Measurements from ENCODE around the gene PTGIR. TPM values are rescaled to one million over a fixed set of nuclear protein-coding genes. Genes with fewer than 3 reads are reported as not detected.
A peak's percentile ranks its signal among the peaks of the same experiment; 100 is the strongest.

Gene PTGIR
- total RNA-seq, 1 experiment from 2014 or later = 0.14 TPM

DNA sequence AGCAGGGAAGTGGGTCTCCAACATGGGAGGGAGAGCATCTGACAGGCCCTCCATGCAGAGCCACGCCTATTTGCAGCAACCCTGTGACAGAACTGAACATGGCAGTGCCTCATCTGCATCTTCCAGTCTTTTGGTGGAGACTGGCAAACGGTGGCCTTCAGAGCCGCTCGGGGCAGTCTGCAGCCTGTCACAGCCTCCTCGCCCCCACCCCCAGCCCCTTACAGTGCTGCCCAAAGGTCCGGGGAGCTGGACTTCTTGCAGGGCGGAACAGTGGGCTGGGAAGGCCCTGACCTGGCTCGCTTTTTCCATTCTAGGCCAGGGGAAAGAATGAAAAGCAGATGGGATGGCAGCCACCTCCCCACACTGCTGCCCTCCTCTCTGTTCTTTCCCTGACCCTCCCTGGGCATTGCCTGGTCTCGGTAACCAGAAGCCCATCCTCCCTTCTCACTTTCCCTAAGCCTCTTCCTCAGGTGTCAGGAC, 21.1 kb downstream of the PTGIR start:
- no peak overlapping the region for H3K4me3 ChIP-seq (ENCODE audit: insufficient read depth, low read depth, low read length)
- H3K36me3 ChIP-seq (replicated peaks; ENCODE audit: control insufficient read depth, insufficient read depth, low read length) = peaks cover 24% of the 10 kb centered on the region
- H3K27me3 ChIP-seq (ENCODE audit: control insufficient read depth, insufficient read depth, low read length) = no peaks in the 10 kb centered on the region
- peak; percentile 27 for DNase-seq

DNA sequence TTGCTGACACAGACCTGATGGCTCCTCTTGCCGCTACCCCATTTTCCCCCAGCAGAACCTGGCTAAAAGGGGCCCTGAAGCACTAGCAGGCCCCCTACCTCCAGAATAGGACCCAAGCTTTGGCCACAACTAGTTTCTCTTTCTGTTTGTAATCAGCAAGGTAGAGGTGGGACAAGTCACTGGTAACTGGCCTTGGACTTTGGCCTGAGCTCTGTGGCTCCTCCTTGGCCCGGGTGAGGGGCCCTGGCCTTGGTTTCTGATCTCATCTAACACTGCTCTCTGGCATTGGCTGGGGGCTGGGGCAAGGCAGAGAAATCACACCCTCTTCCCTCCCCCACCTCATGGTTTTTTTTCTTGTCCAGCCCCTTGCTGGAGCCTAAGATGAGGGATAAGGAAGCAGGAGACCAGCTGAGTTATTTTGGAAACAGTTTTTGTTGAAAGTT, 21.7 kb downstream of the PTGIR start:
- Histone ChIP-seq H3K4me3 (ENCODE audit: insufficient read depth, low read depth, low read length) (no peak overlapping the region), H3K27me3 (ENCODE audit: control insufficient read depth, insufficient read depth, low read length) (no peaks in the 10 kb centered on the region), H3K36me3 (replicated peaks; ENCODE audit: control insufficient read depth, insufficient read depth, low read length) (peaks cover 20% of the 10 kb centered on the region)
- peak; percentile 51 for DNase-seq

DNA sequence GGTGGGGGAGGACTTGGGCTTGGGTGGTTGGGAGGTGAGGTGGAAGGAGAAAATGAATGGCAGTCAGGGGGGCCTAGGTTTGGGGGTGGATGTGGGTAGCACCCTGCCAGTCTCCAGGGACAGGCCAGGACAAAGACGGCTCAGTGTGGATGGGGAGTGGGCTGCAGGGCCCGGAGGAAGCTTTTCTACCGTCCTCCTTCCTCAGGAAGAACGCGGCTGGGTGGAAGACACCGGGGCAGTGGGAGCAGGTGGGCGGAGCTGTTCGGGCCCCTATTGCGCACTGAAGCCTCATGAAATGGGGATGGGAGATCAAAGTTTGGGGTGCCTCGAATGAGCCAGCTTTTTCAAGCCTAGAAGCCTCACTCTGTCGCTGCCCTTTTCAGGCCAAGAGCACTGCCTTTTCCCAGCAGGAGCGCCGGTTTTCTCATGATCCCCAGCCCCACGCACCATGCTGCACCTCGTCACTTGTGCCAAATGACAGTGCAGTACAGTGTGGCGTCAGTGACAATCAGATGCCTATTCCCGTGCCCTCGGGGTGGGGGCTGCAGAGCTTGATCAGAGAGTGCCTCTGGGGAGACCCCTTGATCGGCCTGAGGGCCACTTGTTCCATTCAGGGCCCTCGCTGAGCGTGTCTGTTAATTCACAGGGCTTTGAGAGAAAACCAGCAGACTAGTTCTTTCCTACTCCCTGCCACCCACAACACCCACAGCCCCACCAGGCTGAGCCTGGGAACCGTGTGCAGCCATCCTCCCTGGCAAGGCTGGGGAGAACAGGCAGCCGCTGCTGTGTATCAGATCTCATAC, 22.3 kb downstream of the PTGIR start:
- Histone ChIP-seq H3K36me3 (replicated peaks; ENCODE audit: control insufficient read depth, insufficient read depth, low read length) (peaks cover 13% of the 10 kb centered on the region), H3K27me3 (ENCODE audit: control insufficient read depth, insufficient read depth, low read length) (no peaks in the 10 kb centered on the region), H3K4me3 (ENCODE audit: insufficient read depth, low read depth, low read length) (peak overlapping the region; percentile 91)
- peak; percentile 65 for DNase-seq

DNA sequence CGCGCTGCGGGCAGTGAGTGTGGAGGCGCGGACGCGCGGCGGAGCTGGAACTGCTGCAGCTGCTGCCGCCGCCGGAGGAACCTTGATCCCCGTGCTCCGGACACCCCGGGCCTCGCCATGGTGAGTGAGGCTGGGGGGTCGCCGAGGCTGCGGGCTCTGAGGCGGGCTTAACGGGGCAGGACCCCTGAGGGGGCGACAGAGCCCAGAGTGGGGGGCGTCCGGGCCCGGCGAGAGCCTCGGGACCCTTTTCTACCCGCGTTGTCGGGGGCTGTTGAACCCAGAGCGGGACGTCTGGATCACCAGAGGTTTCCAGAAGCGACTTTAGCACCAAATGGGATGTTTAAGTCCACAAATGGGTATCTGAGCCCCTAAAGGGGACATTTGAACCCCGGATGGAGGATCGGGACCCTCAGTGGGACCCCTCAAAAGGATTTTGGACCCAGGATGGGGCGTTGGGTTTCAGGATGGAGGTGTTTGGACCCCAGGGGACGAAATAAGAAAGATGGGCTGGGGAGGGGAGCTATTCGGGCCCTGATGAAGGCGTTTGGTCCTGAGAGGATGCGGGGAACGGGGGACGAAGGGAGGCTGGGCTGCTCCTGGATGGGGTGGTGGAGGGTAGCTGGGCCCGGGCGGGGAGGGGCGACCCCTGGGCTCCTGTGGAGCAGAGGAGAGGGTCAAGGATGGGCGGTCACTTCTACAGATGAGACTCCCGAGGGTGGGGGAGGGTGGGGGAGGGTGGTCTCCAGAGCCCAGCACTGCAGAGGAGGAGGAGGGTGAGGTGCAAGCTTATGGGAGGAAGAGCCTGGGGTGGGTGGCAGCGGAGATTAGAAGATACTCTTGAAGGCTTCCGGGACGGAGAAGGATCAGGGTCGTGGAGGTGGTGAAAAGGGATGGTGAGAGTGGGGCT, 23.3 kb downstream of the PTGIR start, which contains the start of gene CALM3:
TSS of gene CALM3 (plus strand) at position 13 of the 907 bp plus-strand sequence. CDS start at position 118, 105 bp downstream.
- peak; percentile 77 for DNase-seq
- Histone ChIP-seq H3K27me3 (ENCODE audit: control insufficient read depth, insufficient read depth, low read length) (no peaks in the 10 kb centered on the region), H3K4me3 (ENCODE audit: insufficient read depth, low read depth, low read length) (peak within 1 kb of the TSS; percentile 91), H3K36me3 (replicated peaks; ENCODE audit: control insufficient read depth, insufficient read depth, low read length) (peaks cover 7% of the 10 kb centered on the region)

DNA sequence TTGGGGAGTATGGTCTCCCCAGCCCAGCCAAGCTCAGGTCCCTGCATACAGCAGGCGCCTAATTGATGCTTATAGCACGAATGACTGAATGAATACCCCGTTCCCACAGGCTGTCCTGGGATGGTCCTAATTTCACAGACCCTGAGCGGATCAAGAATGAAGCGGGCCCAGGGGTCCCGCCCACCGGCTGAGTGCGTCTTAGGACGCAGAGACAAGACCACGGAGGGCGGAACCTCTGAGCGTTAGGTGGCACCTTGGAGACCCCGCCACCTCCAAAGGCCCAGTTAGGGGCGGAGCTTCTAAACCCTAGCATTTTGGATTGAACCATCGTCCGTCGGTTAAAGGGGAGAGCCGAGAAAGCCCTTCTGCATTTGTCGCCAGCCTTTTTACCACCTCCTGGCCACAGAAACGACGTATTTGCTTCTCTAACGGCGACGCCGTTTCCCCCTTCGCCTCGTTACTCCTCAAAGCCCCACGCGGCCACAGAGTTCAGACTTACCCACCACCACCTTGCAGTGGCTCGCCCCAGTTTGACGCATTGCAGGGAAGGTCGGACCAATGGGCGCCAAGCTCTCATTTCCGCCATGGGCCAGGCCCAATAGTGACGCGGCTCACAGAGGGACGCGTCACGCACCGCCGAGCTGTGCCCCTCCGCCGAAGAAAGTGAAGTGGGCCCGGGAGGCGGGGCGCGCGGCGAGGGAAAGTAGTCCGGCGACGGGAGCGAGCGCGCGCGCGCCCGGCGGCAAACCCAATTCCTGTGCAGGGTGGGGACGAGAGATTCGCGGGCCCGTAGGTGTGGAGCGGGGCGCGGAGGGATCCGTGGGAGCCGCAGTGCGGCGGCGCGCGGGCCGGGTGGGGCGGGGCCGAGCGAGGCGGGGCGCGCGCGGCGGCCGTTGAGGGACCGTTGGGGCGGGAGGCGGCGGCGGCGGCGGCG, 24.2 kb downstream of the PTGIR start:
- peak; percentile 98 for DNase-seq

DNA sequence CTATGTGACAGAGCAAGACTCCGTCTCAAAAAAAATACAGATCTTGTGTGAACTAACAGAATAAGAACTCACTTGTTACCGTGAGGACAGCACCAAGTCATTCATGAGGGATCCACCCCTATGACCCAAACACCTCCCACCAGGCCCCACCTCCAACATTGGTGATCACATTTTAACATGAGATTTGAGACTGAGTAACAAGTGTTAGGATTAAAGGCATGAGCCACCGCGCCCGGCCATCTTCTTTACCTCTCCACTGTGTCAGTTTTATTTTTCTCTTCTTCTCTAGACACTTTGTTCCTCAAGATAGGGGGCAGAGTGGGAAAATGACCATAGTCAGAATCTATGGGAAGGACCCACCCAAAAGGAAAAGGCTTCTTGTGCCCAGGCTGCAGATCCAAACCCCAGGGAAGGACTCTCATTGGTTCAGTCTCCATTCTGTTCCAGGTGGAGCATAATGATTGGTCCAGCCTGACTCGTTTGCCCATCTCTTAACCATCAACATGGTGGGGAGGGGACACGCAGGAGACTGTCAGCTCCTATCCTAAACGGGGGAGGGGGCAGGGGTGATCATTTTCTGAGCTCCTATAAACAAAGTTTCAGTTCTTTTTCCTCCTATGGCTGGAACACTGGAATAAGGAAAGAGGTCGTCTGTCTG, 25.0 kb downstream of the PTGIR start:
- peak; percentile 70 for DNase-seq
- no peaks in the 10 kb centered on the region for H3K36me3 ChIP-seq (replicated peaks; ENCODE audit: control insufficient read depth, insufficient read depth, low read length)
- H3K4me3 ChIP-seq (ENCODE audit: insufficient read depth, low read depth, low read length) = peak overlapping the region; percentile 91; the same call in 1 of the 2 replicates
- H3K27me3 ChIP-seq (ENCODE audit: control insufficient read depth, insufficient read depth, low read length) = no peaks in the 10 kb centered on the region

More for the DNA sequence above, 24.2 kb downstream of the PTGIR start:
- Histone ChIP-seq H3K27me3 (ENCODE audit: control insufficient read depth, insufficient read depth, low read length) (no peaks in the 10 kb centered on the region), H3K4me3 (ENCODE audit: insufficient read depth, low read depth, low read length) (peak overlapping the region; percentile 91), H3K36me3 (replicated peaks; ENCODE audit: control insufficient read depth, insufficient read depth, low read length) (peaks cover 1% of the 10 kb centered on the region; the same call in 1 of the 2 replicates)

DNA sequence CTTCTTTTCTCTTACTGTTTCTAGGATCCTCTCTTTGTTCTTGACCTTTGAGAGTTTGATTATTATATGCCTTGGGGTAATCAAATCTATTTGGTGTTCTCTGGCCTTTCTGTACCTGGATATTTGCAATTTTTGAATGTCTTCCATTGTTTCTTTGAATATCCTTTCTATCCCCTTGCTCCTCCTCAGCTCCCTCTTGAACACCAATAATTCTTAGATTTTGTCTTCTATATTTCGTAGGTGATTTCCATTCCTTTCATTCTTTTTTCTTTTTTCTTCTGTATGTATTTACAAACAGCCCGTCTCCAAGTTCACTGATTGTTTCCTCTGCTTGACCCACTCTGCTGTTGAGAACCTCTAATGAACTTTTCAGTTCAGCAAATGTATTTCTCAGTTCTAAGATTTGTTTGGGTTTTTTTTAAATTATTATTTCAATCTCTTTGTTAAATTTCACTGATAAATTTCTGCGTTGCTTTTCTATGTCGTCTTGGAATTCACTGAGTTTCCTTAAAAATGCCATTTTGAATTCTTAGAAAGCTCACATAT, 26.4 kb downstream of the PTGIR start:
- no peak overlapping the region for H3K4me3 ChIP-seq (ENCODE audit: insufficient read depth, low read depth, low read length)
- H3K27me3 ChIP-seq (ENCODE audit: control insufficient read depth, insufficient read depth, low read length) = no peaks in the 10 kb centered on the region
- no peaks in the 10 kb centered on the region for H3K36me3 ChIP-seq (replicated peaks; ENCODE audit: control insufficient read depth, insufficient read depth, low read length)
- no peak for DNase-seq

DNA sequence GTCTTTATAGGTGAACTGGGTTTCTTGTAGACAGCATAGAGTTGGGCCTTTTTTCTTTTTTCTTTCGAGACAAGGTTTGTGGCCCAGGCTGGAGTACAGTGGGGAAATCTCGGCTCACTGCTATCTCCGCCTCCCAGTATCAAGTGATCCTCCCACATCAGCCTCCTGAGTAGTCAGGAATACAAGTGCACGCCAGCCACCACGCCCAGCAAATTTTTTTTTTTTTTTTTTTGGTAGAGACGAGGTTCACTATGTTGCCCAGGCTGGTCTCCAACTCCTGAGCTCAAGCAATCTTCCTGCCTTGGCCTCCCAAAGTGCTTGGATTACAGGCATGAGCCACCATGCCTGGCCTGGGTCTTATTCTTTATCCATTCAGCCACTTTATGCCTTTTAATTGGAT, 28.9 kb downstream of the PTGIR start:
- DNase-seq = no peak
- Histone ChIP-seq H3K4me3 (ENCODE audit: insufficient read depth, low read depth, low read length) (no peak overlapping the region), H3K36me3 (replicated peaks; ENCODE audit: control insufficient read depth, insufficient read depth, low read length) (no peaks in the 10 kb centered on the region), H3K27me3 (ENCODE audit: control insufficient read depth, insufficient read depth, low read length) (no peaks in the 10 kb centered on the region)

DNA sequence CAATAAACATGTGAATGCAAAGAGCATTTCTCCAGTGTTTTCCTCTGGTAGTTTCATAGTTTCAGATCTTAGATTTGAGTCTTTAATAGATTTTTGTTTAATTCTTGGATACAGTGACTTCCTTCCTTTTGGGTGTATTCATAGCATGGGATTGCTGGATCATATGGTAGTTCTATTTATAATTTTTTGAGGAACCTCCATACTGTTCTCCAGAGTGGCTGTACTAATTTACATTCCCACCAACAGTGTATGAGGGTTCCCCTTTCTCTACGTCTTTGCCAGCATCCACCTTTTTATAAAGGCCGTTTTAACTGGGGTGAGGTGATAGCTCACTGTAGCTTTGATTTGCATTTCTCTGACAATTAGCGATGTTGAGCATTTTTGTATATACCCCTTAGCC, 33.0 kb downstream of the PTGIR start:
- DNase-seq = no peak

DNA sequence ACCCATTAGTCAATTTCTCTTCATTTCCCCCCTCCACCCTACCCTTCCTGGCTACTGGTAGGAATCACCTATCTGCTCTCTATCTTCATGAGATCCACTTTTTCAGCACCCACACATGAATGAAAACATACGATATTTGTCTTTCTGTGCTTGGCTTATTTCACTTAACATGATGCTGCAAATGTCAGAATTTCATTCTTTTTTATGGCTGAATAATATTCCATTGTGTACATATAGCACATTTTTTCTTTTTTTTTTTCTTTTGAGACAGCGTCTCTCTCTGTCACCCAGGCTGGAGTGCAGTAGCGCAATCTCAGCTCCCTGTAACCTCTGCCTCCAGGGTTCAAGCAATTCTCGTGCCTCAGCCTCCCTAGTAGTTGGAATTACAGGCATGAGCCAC, 33.6 kb downstream of the PTGIR start:
- DNase-seq = no peak
- Histone ChIP-seq H3K27me3 (ENCODE audit: control insufficient read depth, insufficient read depth, low read length) (no peaks in the 10 kb centered on the region), H3K36me3 (replicated peaks; ENCODE audit: control insufficient read depth, insufficient read depth, low read length) (no peaks in the 10 kb centered on the region), H3K4me3 (ENCODE audit: insufficient read depth, low read depth, low read length) (no peak overlapping the region)

More for the DNA sequence above, 33.0 kb downstream of the PTGIR start:
- no peaks in the 10 kb centered on the region for H3K27me3 ChIP-seq (ENCODE audit: control insufficient read depth, insufficient read depth, low read length)
- no peaks in the 10 kb centered on the region for H3K36me3 ChIP-seq (replicated peaks; ENCODE audit: control insufficient read depth, insufficient read depth, low read length)
- no peak overlapping the region for H3K4me3 ChIP-seq (ENCODE audit: insufficient read depth, low read depth, low read length)

DNA sequence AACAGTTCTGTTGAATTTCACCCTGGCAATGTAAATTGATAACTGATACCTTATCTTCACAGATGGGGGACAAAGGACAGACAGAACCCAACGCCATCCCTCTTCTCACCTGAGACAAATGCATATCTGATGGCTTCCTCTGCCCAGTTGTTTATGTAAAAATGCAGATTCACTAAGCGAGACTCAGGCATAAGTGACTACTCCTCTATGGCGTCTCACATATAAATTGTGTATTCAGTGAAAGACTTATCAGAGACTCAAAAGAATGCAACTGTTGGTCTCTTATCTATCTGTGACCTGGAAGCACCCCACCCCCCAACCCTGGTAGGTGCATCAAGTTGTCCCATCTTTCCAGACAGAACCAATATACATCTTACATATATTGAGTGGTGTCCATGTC, 37.0 kb downstream of the PTGIR start:
- no peaks in the 10 kb centered on the region for H3K27me3 ChIP-seq (ENCODE audit: control insufficient read depth, insufficient read depth, low read length)
- H3K4me3 ChIP-seq (ENCODE audit: insufficient read depth, low read depth, low read length) = no peak overlapping the region
- no peak for DNase-seq
- H3K36me3 ChIP-seq (replicated peaks; ENCODE audit: control insufficient read depth, insufficient read depth, low read length) = no peaks in the 10 kb centered on the region

DNA sequence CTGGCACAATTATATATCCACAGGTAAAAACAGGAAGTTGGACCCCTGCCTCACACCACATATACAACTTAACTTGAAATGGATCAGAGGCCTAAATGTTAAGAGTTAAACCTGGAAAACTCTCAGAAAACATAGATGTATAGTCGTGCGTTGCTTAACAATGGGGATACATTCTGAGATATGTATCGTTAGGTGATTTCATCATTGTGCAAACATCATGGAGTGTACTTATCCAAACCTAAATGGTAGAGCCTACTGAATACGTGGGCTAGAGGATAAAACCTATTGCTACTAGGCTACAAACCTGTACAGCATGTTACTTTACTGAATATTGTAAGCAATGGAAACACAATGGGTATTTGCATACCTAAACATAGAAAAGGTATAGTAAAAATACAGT, 38.6 kb downstream of the PTGIR start:
- H3K27me3 ChIP-seq (ENCODE audit: control insufficient read depth, insufficient read depth, low read length) = no peaks in the 10 kb centered on the region

DNA sequence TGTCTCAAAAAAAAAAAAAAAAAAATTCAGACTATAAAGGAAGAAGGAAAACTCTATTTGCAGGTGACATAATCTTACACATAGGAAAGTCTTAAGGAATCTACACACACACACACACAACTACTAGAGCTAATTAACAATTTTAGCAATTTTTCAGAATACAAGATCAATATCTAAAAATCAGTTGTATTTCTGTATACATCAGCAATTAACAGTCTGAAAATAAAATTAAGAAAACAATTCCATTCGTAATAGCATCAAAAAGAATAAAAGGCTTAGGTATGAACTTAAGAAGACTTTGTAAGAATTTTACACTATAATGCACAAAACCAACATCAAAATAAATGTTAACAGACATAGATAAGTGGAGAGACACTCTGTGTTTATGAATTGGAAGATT, 39.4 kb downstream of the PTGIR start:
- H3K27me3 ChIP-seq (ENCODE audit: control insufficient read depth, insufficient read depth, low read length) = no peaks in the 10 kb centered on the region
- H3K36me3 ChIP-seq (replicated peaks; ENCODE audit: control insufficient read depth, insufficient read depth, low read length) = no peaks in the 10 kb centered on the region
- no peak overlapping the region for H3K4me3 ChIP-seq (ENCODE audit: insufficient read depth, low read depth, low read length)
- DNase-seq = no peak

More for the DNA sequence above, 38.6 kb downstream of the PTGIR start:
- DNase-seq = no peak
- Histone ChIP-seq H3K36me3 (replicated peaks; ENCODE audit: control insufficient read depth, insufficient read depth, low read length) (no peaks in the 10 kb centered on the region), H3K4me3 (ENCODE audit: insufficient read depth, low read depth, low read length) (no peak overlapping the region)

All from H7 (cell line).